Measurements from ENCODE around the gene PCID2.

PCID2 gene

GRCh38 chr13:113148407-113148806 lies 60.1 kb downstream of the PCID2 start:
- no peak for DNase-seq

DNA sequence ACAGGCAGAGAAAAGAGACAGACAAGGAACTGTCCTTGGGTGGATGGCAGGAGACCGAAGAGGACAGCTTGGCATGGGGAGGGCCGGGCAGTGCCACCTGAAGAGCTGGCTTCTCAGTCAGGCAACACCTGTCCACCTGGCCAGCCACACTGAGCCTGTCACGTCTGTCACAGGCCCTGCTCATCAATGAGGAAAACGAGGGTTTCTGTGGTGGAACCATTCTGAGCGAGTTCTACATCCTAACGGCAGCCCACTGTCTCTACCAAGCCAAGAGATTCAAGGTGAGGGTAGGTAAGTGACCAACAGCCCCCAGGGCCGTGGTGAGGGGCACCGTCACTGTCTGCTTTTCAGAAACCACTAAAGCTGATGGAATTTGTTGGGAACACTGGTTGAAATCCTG lies 61.3 kb downstream of the PCID2 start:
- no peak for DNase-seq

DNA sequence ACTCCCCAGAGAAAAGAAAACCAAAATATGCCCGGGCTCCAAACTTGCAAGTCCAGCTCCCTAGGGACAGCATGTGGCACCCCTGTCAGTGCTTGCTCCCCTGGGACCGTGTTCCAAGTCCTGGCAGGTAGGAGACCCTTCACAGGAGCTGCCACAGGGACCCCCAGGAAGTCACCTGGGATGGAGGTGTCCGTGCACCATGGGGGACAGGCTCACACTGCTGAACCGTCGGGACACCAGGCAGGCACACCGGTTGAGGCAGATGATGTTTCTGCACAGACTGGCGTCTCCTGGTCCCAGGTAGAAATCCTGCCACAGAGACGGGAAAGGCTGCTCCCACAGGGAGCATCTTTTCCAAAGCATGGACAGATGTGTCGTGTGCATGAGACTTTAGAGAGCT lies 61.7 kb downstream of the PCID2 start:
- no peak for DNase-seq

- no peak for DNase-seq
Measured at GRCh38 chr13:113145911-113146598, 62.4 kb downstream of the PCID2 start.

DNA sequence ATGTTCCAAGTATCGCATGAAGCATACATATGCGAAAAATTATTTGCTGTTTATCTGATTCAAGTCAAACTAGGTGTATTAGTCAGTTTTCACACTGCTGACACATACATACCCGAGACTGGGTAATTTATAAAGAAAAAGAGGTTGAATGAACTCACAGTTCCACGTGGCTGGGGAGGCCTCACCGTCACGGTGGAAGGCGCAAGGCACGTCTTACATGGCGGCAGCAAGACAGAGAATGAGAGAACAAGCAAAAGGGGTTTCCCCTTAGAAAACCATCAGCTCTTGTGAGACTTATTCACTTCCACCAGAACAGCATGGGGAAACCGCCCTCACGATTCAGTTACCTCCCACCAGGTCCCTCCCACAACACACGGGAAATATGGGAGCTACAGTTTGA lies 63.0 kb downstream of the PCID2 start:
- no peak for DNase-seq

DNA sequence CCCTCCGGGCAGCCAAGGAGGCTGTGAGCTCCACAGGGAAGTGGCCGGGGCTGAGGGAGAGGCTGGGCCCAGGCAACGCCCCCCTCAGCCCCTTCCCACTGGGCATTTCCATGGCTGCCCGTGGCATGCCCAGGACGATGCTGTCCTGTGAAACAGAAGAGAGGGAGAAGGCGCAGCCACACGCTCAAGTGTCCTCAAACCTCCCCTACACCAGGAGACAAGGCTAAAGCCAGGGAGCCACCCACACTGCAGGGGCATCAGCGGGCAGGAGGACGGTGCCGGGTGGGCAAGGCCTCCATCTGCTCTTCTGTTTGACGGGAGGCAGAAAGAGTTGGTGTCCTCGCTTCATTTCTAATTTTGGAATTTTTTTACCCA lies 64.2 kb downstream of the PCID2 start:
- DNase-seq, result no peak

DNA sequence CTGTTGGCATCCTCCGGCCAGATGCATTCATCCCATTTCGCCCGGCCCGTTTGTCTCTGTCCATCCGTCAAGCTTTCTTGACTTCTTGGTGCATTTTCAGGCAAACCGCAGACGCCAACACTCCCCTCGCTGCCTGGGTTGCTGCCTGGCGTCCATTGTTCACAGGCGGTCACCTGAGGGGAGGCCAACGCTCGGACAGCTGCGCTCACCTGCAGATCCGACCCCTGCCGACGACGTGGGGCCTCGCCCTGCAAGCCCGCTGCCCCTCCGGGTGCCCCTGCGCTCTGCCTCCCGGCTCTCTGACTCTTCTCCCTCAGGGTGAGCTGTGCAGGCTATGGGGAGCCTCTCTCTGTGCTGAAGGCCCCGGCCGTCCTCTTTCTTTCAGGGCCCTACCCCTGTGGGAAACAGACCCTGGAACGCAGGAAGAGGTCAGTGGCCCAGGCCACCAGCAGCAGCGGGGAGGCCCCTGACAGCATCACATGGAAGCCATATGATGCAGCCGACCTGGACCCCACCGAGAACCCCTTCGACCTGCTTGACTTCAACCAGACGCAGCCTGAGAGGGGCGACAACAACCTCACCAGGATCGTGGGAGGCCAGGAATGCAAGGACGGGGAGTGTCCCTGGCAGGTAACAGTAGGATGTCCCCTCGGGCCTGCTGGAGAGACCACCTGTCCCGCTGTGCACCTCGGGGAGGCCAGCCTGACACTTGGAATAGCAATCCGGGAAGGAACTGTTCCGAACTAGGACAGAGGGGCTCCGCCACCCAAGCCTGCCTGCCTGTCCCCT lies 64.8 kb downstream of the PCID2 start:
- DNase-seq, result no peak

GRCh38 chr13:113142876-113143275 lies 65.6 kb downstream of the PCID2 start:
- no peak for DNase-seq

- DNase-seq, result no peak
Measured at GRCh38 chr13:113141601-113141970, 66.9 kb downstream of the PCID2 start.

DNA sequence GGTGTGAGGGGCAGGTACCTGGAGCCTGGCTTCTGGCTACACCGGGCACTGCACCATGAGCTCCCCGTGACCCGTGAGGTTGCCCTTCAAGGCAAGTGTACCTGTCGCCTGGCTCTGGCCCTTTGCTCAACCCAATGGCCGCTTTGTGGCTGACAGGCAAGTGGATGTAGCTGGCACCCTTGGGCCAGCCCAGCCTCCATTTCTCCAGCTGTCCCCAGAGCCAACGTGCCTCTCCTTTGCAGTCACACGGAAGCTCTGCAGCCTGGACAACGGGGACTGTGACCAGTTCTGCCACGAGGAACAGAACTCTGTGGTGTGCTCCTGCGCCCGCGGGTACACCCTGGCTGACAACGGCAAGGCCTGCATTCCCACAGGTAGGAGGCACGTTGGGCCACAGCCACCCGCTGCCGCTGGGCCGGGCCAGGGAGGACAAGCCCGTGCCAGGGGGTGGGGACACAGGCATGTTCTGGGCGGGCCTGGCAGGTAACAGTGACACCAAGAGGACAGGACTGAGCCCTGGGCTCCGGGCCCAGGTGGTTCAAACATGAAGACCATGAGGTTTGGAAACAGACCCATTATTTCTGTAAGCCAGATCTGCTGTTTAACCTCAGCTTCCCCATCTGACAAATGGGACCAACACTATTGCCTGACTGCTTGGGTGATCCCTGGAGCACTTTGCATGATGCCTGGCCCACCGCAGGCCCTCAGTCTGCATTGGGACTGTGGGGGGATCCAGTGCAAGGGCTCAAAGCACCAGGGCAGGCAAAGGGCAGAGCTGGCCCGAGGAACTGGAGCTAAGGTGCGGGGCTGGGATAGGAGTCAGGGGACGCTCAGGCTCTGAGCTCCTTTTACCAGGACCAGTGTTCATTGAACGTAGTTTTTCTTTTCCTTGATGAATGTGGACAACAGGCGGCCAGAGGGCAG lies 67.5 kb downstream of the PCID2 start:
- DNase-seq, result no peak

DNA sequence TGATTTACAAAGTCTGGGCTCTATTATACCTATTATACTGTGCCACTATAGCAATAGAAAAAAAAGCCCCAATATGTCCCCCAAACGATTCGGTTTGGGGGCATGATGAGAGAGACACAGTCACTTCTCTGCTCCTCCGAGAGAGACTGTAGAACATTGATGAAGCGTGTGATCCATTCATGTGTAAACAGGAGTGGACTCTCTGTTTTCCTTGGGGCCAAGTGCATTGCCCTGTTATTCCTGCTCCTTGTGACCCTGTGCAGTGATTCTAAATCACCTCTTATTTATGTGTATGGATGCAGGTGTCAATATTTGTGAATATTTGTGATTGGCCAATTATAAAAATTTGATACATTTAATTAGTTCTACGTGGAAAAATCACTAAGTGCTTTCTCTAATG lies 68.9 kb downstream of the PCID2 start:
- DNase-seq, result no peak

GRCh38 chr13:113138792-113139551 lies 69.5 kb downstream of the PCID2 start:
- DNase-seq, result no peak

DNA sequence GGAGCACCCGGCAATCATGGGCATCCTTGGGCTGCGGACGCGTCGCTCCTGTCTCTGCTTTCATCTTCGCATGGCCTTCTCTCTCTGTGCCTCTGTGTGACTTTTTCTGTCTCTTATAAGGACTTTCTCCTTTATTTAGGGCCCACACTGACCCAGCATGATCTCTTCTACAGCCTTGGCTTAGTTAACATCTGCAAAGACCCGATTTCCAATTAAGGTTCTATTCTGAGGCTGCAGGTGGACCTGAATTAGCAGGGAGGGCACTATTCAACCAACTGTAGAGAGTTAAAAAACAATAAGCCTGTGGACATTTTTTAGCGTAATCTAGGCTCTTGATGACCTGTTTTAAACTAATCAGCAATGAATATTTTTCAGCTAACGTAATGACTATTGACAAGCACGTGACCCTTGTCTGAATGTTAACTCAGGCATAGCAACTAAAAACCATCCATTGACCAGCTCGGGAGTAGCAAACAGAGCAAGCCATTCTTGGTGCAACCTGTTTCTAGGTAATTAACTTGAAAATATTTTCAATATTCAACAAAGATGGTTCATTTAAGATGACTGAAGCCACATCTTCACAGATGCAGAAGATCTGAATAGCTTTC lies 70.7 kb downstream of the PCID2 start:
- DNase-seq, result no peak

- DNase-seq, result no peak
Measured at GRCh38 chr13:113135281-113135760, 73.1 kb downstream of the PCID2 start.

GRCh38 chr13:113129921-113130750 lies 78.3 kb downstream of the PCID2 start:
- DNase-seq, result no peak

GRCh38 chr13:113129480-113129879 lies 79.0 kb downstream of the PCID2 start:
- no peak for DNase-seq
